HepG2 (cell line): ENCODE results near the gene VIT. TPM values are rescaled to one million over a fixed set of nuclear protein-coding genes. Genes with fewer than 3 reads are reported as not detected.

Experiments
- ARID4A ChIP-seq: sonication (generic); formaldehyde crosslinking; IDR thresholded peaks from 2 replicates; pipeline ENCODE4 v1.5.0; 2020; ENCODE audit warnings: mild to moderate bottlenecking, missing genetic modification reagents, borderline replicate concordance
- ATRX ChIP-seq: sonication (generic); formaldehyde crosslinking; IDR thresholded peaks from 2 replicates; pipeline ENCODE4 v1.4.0; 2020; ENCODE audit warnings: missing genetic modification reagents, borderline replicate concordance
- CCDC6 ChIP-seq: sonication (generic); formaldehyde crosslinking; IDR thresholded peaks from 2 replicates; pipeline ENCODE4 v1.8.1; 2022; ENCODE audit warnings: mild to moderate bottlenecking, missing genetic modification reagents, moderate library complexity
- DMAP1 ChIP-seq: IDR thresholded peaks from 2 replicates; pipeline ENCODE4 v1.6.1; 2016
- DNMT1 ChIP-seq: sonication (generic); formaldehyde crosslinking; IDR thresholded peaks from 2 replicates; pipeline ENCODE4 v1.5.1; 2020; ENCODE audit warnings: mild to moderate bottlenecking, missing genetic modification reagents
- EHMT2 ChIP-seq: fragments of 200-600 bp; sonication (generic); IDR thresholded peaks from 2 replicates; pipeline ENCODE4 v1.7.0; 2017; ENCODE audit warnings: antibody characterized with exemption, low read depth, low read length, borderline replicate concordance
- FOXP1 ChIP-seq, 2 experiments: fragments of 450-650 bp in 1 of 2; IDR thresholded peaks; 2 replicates each; pipeline ENCODE4 v1.6.1; 2017 to 2018; ENCODE audit warnings: antibody characterized with exemption in 1 of 2
- JARID2 ChIP-seq: sonication (generic); formaldehyde crosslinking; IDR thresholded peaks from 2 replicates; pipeline ENCODE4 v1.8.1; 2023; ENCODE audit warnings: missing genetic modification reagents, inconsistent platforms; ENCODE audit not compliant: insufficient replicate concordance
- KAT2B ChIP-seq: fragments of 150-350 bp; IDR thresholded peaks from 2 replicates; pipeline ENCODE4 v1.6.1; 2014; ENCODE audit warnings: low read depth, low read length, borderline replicate concordance
- MTA1 ChIP-seq: sonication (generic); formaldehyde crosslinking; IDR thresholded peaks from 2 replicates; pipeline ENCODE4 v1.4.0; 2020; ENCODE audit warnings: missing genetic modification reagents, mild to moderate bottlenecking, borderline replicate concordance
- RBFOX2 ChIP-seq: fragments of 200-400 bp; formaldehyde crosslinking; IDR thresholded peaks from 2 replicates; pipeline ENCODE4 v1.6.1; 2017; ENCODE audit warnings: low read depth, mild to moderate bottlenecking, low read length
- SAFB2 ChIP-seq: sonication (generic); formaldehyde crosslinking; IDR thresholded peaks from 2 replicates; pipeline ENCODE4 v1.5.1; 2020; ENCODE audit warnings: missing genetic modification reagents, low read depth, mild to moderate bottlenecking, borderline replicate concordance
- TCF7L2 ChIP-seq: IDR thresholded peaks from 2 replicates; pipeline ENCODE4 v1.6.1; 2011; ENCODE audit warnings: mild to moderate bottlenecking, low read depth, low read length, moderate library complexity
- ZNF264 ChIP-seq: sonication (generic); formaldehyde crosslinking; IDR thresholded peaks from 2 replicates; pipeline ENCODE4 v1.4.0; 2020; ENCODE audit warnings: missing genetic modification reagents
- ZNF30 ChIP-seq: sonication (generic); formaldehyde crosslinking; IDR thresholded peaks from 2 replicates; pipeline ENCODE4 v1.5.0; 2020; ENCODE audit warnings: mild to moderate bottlenecking, missing genetic modification reagents
- ZNF629 ChIP-seq: sonication (generic); formaldehyde crosslinking; conservative IDR thresholded peaks from 2 replicates; pipeline ENCODE4 v1.5.0; 2020; ENCODE audit warnings: missing genetic modification reagents
- polyA plus RNA-seq, 8 experiments: library from polyadenylated mRNA; depleted of rRNA in 3 of 8; stranded (reverse) in 7 of 8; unstranded in 1 of 8; fragments of >200 nt; fragmentation: Illumina TruSeq in 4 of 8; extraction: Trizol in 4 of 8; gene quantifications; 2 replicates each; pipeline versions ENCODE4 v1.2.1 to v1.2.3, GENCODE V29; 2011 to 2016; ENCODE audit warnings: low read depth in 4 of 8, missing spikeins in 1 of 8, mixed read lengths in 1 of 8; ENCODE audit not compliant: insufficient read depth in 1 of 8
- total RNA-seq, 5 experiments: library from RNA; depleted of rRNA; stranded (reverse); fragments of >200 nt; fragmentation: Illumina TruSeq; extraction: Trizol; gene quantifications; 2 replicates each; pipeline ENCODE4 v1.2.3, GENCODE V29; 2016; ENCODE audit warnings: low read depth in 1 of 5
- TF ChIP-seq, protein P1 (sequence below): sonication (generic); formaldehyde crosslinking; IDR thresholded peaks from 2 replicates; pipeline ENCODE4 v1.5.0; 2020; ENCODE audit warnings: mild to moderate bottlenecking, missing genetic modification reagents
- TF ChIP-seq, protein P2 (sequence below): sonication (generic); formaldehyde crosslinking; IDR thresholded peaks from 2 replicates; pipeline ENCODE4 v1.5.1; 2020; ENCODE audit warnings: mild to moderate bottlenecking, missing genetic modification reagents, borderline replicate concordance

VIT gene
- total and polyA plus RNA-seq, 2 of the 13 experiments (the other 11 are each of a cell fraction or from before 2014, with no cell fraction given): not detected

DNA sequence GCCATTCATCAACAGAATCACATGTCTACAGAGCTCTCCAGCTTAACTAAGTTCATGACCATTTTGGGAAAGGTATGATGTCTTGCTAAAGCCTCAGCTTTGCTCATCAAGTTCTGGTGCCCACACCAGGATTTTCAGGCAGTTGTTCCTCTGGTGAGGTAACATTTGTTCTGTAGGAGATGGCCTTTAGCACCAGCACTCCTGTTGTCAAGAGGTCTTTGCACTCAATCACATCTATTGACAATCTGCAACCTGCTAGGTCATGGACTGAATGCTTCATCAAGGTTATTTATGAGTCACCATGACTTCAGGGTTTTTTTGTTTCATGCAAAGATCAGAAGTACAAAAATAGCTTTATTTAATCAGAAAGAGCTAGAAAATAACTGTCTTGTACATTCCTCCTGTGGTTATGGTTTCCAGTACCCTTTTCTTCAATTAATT is 36.6 kb upstream of the VIT start (continued):
- no peak for TF ChIP-seq FOXP1 (IDR thresholded peaks at IDR 0.05)
- peak; percentile 89 for TF ChIP-seq FOXP1 (CRISPR knock-in tag; IDR thresholded peaks at IDR 0.05)
- peak; percentile 58; the same call in 1 of the 2 replicates for TF ChIP-seq ZNF629
- TF ChIP-seq ATRX (CRISPR knock-in tag): no peak
- no peak; the same call in 1 of the 2 replicates for TF ChIP-seq SAFB2
- no peak for TF ChIP-seq DNMT1 (CRISPR knock-in tag)
- TF ChIP-seq TCF7L2: no peak
- peak; percentile 42; the same call in 1 of the 2 replicates for TF ChIP-seq ZNF264 (CRISPR knock-in tag)
- no peak for TF ChIP-seq JARID2 (CRISPR knock-in tag)
- no peak for TF ChIP-seq MTA1 (CRISPR knock-in tag)
- TF ChIP-seq CCDC6 (CRISPR knock-in tag): no peak
- TF ChIP-seq, protein P1, sequence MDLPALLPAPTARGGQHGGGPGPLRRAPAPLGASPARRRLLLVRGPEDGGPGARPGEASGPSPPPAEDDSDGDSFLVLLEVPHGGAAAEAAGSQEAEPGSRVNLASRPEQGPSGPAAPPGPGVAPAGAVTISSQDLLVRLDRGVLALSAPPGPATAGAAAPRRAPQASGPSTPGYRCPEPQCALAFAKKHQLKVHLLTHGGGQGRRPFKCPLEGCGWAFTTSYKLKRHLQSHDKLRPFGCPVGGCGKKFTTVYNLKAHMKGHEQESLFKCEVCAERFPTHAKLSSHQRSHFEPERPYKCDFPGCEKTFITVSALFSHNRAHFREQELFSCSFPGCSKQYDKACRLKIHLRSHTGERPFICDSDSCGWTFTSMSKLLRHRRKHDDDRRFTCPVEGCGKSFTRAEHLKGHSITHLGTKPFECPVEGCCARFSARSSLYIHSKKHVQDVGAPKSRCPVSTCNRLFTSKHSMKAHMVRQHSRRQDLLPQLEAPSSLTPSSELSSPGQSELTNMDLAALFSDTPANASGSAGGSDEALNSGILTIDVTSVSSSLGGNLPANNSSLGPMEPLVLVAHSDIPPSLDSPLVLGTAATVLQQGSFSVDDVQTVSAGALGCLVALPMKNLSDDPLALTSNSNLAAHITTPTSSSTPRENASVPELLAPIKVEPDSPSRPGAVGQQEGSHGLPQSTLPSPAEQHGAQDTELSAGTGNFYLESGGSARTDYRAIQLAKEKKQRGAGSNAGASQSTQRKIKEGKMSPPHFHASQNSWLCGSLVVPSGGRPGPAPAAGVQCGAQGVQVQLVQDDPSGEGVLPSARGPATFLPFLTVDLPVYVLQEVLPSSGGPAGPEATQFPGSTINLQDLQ (CRISPR knock-in tag): no peak
- no peak for TF ChIP-seq KAT2B
- TF ChIP-seq, protein P2, sequence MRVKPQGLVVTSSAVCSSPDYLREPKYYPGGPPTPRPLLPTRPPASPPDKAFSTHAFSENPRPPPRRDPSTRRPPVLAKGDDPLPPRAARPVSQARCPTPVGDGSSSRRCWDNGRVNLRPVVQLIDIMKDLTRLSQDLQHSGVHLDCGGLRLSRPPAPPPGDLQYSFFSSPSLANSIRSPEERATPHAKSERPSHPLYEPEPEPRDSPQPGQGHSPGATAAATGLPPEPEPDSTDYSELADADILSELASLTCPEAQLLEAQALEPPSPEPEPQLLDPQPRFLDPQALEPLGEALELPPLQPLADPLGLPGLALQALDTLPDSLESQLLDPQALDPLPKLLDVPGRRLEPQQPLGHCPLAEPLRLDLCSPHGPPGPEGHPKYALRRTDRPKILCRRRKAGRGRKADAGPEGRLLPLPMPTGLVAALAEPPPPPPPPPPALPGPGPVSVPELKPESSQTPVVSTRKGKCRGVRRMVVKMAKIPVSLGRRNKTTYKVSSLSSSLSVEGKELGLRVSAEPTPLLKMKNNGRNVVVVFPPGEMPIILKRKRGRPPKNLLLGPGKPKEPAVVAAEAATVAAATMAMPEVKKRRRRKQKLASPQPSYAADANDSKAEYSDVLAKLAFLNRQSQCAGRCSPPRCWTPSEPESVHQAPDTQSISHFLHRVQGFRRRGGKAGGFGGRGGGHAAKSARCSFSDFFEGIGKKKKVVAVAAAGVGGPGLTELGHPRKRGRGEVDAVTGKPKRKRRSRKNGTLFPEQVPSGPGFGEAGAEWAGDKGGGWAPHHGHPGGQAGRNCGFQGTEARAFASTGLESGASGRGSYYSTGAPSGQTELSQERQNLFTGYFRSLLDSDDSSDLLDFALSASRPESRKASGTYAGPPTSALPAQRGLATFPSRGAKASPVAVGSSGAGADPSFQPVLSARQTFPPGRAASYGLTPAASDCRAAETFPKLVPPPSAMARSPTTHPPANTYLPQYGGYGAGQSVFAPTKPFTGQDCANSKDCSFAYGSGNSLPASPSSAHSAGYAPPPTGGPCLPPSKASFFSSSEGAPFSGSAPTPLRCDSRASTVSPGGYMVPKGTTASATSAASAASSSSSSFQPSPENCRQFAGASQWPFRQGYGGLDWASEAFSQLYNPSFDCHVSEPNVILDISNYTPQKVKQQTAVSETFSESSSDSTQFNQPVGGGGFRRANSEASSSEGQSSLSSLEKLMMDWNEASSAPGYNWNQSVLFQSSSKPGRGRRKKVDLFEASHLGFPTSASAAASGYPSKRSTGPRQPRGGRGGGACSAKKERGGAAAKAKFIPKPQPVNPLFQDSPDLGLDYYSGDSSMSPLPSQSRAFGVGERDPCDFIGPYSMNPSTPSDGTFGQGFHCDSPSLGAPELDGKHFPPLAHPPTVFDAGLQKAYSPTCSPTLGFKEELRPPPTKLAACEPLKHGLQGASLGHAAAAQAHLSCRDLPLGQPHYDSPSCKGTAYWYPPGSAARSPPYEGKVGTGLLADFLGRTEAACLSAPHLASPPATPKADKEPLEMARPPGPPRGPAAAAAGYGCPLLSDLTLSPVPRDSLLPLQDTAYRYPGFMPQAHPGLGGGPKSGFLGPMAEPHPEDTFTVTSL (CRISPR knock-in tag): peak; percentile 98
- no peak; the same call in 1 of the 2 replicates for TF ChIP-seq ARID4A
- TF ChIP-seq ZNF30 (CRISPR knock-in tag): no peak
- no peak for TF ChIP-seq RBFOX2
- TF ChIP-seq EHMT2: peak; percentile 91; the same call in 1 of the 2 replicates
- TF ChIP-seq DMAP1: no peak; the same call in 1 of the 2 replicates
